ENCODE results near the gene DNAH9. TPM values are rescaled to one million over a fixed set of nuclear protein-coding genes. Genes with fewer than 3 reads are reported as not detected.

Gene DNAH9
- total and polyA plus RNA-seq, 2 donors (not counting 1 experiment from before 2014, with no cell fraction given): not detected

DNA sequence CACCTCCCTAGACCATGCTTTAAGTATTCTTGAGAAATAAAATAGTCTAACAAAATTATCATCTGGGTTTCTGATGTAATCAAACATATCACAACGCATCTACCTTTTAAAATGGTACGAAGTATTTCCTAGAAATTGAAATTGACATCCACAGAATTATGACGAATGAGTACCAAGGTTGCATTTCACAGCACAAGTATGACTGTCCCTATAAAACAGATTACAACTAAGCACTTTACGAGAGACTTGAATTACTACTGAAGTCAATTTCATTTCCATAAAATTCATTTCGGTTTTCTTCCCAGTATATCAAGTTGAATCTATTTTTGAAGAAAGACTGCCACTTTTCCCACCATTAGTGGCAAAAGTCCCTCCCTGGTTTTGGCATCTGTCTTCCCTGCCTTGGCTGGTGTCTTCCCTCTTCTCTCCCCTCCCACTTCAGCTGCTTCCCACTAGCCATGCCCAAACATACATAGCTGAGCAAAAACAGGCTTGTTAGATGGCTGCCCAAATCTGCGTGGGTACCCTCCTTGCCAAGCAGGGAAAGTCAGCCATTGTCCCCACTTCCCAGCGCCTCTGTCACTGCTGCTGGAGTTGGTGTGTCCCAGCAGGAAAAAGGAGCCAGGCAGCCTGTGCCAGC is 29.2 kb downstream of the DNAH9 start:
- Histone ChIP-seq H3K27ac (ENCODE audit: low read length in 2 of 2) (no peak overlapping the region), H3K4me3 (ENCODE audit: control extremely low read depth in 1 of 5, extremely low read depth in 1 of 5, insufficient read depth in 1 of 5, low read depth in 2 of 5, low read length in 4 of 5) (no peak overlapping the region), H2AFZ (ENCODE audit: insufficient read depth, low read depth, low read length, poor library complexity, severe bottlenecking) (no peak overlapping the region), H3K9me3 (ENCODE audit: control extremely low read depth in 1 of 3, control insufficient read depth in 2 of 3, insufficient read depth in 1 of 3, low read length in 2 of 3) (peaks cover 0 to 12% (median 0%) of the 10 kb centered on the region in 3 donors), H3K4me2 (replicated peaks; ENCODE audit: low read depth, low read length, poor library complexity, severe bottlenecking) (no peak overlapping the region), H3K4me1 (ENCODE audit: control insufficient read depth in 2 of 2, insufficient read depth in 2 of 2, low read length in 2 of 2) (no peaks in the 10 kb centered on the region), H3K9ac (ENCODE audit: low read length) (no peak overlapping the region), H3K27me3 (replicated peaks in 1 of 4; ENCODE audit: control extremely low read depth in 1 of 4, control insufficient read depth in 3 of 4, insufficient read depth in 4 of 4, low read length in 3 of 4) (no peaks in the 10 kb centered on the region), H4K20me1 (ENCODE audit: control insufficient read depth, insufficient read depth, low read length, poor library complexity, severe bottlenecking) (no peaks in the 10 kb centered on the region), H3K36me3 (replicated peaks in 1 of 2; ENCODE audit: control extremely low read depth in 1 of 2, control insufficient read depth in 1 of 2, extremely low read depth in 1 of 2, insufficient read depth in 2 of 2, low read length in 1 of 2) (no peaks in the 10 kb centered on the region), H3K79me2 (ENCODE audit: control insufficient read depth, insufficient read depth, low read length) (no peaks in the 10 kb centered on the region)
- H3K4me3 Mint-ChIP-seq: no peak overlapping the region
- ChIA-PET POLR2A (no interaction called here), CTCF (no interaction called here)
- TF ChIP-seq EZH2 (IDR thresholded peaks at IDR 0.05; ENCODE audit: borderline replicate concordance, insufficient read depth, low read depth, low read length, poor library complexity, severe bottlenecking): no peak
- TF ChIP-seq, protein P1, sequence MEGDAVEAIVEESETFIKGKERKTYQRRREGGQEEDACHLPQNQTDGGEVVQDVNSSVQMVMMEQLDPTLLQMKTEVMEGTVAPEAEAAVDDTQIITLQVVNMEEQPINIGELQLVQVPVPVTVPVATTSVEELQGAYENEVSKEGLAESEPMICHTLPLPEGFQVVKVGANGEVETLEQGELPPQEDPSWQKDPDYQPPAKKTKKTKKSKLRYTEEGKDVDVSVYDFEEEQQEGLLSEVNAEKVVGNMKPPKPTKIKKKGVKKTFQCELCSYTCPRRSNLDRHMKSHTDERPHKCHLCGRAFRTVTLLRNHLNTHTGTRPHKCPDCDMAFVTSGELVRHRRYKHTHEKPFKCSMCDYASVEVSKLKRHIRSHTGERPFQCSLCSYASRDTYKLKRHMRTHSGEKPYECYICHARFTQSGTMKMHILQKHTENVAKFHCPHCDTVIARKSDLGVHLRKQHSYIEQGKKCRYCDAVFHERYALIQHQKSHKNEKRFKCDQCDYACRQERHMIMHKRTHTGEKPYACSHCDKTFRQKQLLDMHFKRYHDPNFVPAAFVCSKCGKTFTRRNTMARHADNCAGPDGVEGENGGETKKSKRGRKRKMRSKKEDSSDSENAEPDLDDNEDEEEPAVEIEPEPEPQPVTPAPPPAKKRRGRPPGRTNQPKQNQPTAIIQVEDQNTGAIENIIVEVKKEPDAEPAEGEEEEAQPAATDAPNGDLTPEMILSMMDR (IDR thresholded peaks at IDR 0.05): no peak
- no peak for ATAC-seq (ENCODE audit: low read depth)
- no peaks in the 10 kb centered on the region for H3K9me3 Mint-ChIP-seq (ENCODE audit: insufficient read depth)
- intact Hi-C loops (cut with micrococcal nuclease): no loop called here
- no peak for DNase-seq
- WGBS (ENCODE audit: insufficient coverage): 86% methylated on average over 6 of the region's 7 CpGs
- no peaks in the 10 kb centered on the region for H3K27me3 Mint-ChIP-seq
- H3K27ac Mint-ChIP-seq: no peak overlapping the region
- H3K4me1 Mint-ChIP-seq: no peaks in the 10 kb centered on the region

DNA sequence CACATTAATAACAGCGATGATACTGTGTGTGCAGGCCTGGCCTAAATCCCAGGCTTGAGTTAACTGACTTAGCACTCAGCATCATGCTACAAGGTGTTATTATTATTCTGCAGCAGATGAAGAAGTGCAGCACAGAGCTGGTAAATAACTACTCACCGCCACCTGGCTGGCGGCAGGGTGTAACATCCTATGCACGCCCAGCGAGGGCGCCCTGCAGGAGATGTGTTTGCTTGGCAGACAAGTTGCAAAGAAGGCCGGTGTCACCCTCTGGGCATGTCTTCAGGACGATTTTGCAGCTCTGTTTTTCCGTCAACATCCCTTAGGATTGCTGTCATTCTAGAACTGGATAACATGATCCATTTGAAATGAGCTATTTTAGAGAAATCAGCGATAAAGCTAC is 30.1 kb downstream of the DNAH9 start:
- POLR2A ChIA-PET: no interaction called here
- ATAC-seq (ENCODE audit: low read depth): no peak

More for the DNA sequence above, 30.1 kb downstream of the DNAH9 start:
- H3K27ac Mint-ChIP-seq: no peak overlapping the region
- Histone ChIP-seq H2AFZ (ENCODE audit: insufficient read depth, low read depth, low read length, poor library complexity, severe bottlenecking) (no peak overlapping the region), H3K79me2 (ENCODE audit: control insufficient read depth, insufficient read depth, low read length) (no peaks in the 10 kb centered on the region), H3K4me1 (ENCODE audit: control insufficient read depth in 2 of 2, insufficient read depth in 2 of 2, low read length in 2 of 2) (no peaks in the 10 kb centered on the region), H3K4me3 (ENCODE audit: control extremely low read depth in 1 of 5, extremely low read depth in 1 of 5, insufficient read depth in 1 of 5, low read depth in 2 of 5, low read length in 4 of 5) (no peak overlapping the region), H3K9me3 (ENCODE audit: control extremely low read depth in 1 of 3, control insufficient read depth in 2 of 3, insufficient read depth in 1 of 3, low read length in 2 of 3) (peaks cover 0 to 12% (median 0%) of the 10 kb centered on the region in 3 donors), H4K20me1 (ENCODE audit: control insufficient read depth, insufficient read depth, low read length, poor library complexity, severe bottlenecking) (no peaks in the 10 kb centered on the region), H3K27ac (ENCODE audit: low read length in 2 of 2) (no peak overlapping the region), H3K9ac (ENCODE audit: low read length) (no peak overlapping the region), H3K4me2 (replicated peaks; ENCODE audit: low read depth, low read length, poor library complexity, severe bottlenecking) (no peak overlapping the region), H3K27me3 (replicated peaks in 1 of 4; ENCODE audit: control extremely low read depth in 1 of 4, control insufficient read depth in 3 of 4, insufficient read depth in 4 of 4, low read length in 3 of 4) (no peaks in the 10 kb centered on the region), H3K36me3 (replicated peaks in 1 of 2; ENCODE audit: control extremely low read depth in 1 of 2, control insufficient read depth in 1 of 2, extremely low read depth in 1 of 2, insufficient read depth in 2 of 2, low read length in 1 of 2) (no peaks in the 10 kb centered on the region)
- no peaks in the 10 kb centered on the region for H3K27me3 Mint-ChIP-seq
- CTCF ChIA-PET: no interaction called here
- H3K4me1 Mint-ChIP-seq: no peaks in the 10 kb centered on the region
- no peak for TF ChIP-seq EZH2 (IDR thresholded peaks at IDR 0.05; ENCODE audit: borderline replicate concordance, insufficient read depth, low read depth, low read length, poor library complexity, severe bottlenecking)
- TF ChIP-seq, protein P1 (IDR thresholded peaks at IDR 0.05): no peak
- DNase-seq: no peak
- H3K9me3 Mint-ChIP-seq (ENCODE audit: insufficient read depth): peaks cover 5% of the 10 kb centered on the region
- intact Hi-C loops (cut with micrococcal nuclease): no loop called here
- 22% methylated on average over 7 of the region's 10 CpGs for whole genome bisulfite sequencing (ENCODE audit: insufficient coverage)
- H3K4me3 Mint-ChIP-seq: no peak overlapping the region
